GM20431 (cell line): ENCODE data around the gene GMPR.
"Not testable (repeated sequence)": the region's sequence is repeated elsewhere in the genome, so short reads cannot be mapped to it uniquely, and the experiment has no call there.

Experiments
- in situ Hi-C: fragments of 300-500 bp; cut with MseI, MboI; formaldehyde crosslinking; loops from one replicate; pipeline ENCODE4 v1.15.0; 2020; ENCODE audit warnings: low sequenced_read_pairs; ENCODE audit not compliant: unreplicated experiment

GMPR gene

DNA sequence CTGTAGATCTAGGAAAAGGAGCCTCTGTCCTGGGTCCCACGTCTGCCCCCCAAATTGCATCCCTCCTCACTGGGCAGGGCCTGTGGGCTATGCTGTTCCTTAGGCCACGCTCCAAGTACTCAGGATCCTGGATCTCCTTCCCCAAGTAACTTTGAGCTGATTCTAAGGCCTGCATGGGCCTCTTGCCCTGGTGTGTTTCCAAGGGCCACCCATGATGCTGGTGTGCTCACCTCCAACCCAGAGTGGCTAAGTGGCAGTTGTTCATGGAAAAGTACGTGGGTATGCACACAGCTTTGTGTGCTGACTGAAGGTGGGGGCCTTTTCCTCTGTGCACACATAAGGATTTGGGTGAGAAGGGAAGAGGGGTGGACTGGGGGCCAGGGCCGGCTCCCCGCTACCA is 5.3 kb downstream of the GMPR start:
- in situ Hi-C loops, result no loop called here

DNA sequence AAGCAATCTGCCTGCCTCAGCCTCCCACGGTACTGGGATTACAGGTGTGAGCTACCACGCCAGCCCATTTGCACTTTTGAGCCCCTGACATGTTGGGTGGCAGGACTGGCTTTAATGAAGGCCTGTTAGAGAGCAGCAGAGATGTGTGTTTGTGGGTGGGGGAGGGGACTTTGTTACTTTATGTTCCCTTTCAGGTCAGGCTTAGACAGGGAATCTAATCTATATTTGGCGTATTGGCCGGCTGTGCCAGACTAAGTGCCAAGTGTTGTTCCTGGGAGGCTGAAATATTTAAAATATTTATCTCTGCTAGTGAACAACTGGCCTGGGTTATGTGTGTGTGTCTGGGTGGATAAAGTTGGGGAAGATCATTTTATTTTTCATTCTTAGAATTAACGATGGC is 6.1 kb downstream of the GMPR start:
- in situ Hi-C loops, result no loop called here

DNA sequence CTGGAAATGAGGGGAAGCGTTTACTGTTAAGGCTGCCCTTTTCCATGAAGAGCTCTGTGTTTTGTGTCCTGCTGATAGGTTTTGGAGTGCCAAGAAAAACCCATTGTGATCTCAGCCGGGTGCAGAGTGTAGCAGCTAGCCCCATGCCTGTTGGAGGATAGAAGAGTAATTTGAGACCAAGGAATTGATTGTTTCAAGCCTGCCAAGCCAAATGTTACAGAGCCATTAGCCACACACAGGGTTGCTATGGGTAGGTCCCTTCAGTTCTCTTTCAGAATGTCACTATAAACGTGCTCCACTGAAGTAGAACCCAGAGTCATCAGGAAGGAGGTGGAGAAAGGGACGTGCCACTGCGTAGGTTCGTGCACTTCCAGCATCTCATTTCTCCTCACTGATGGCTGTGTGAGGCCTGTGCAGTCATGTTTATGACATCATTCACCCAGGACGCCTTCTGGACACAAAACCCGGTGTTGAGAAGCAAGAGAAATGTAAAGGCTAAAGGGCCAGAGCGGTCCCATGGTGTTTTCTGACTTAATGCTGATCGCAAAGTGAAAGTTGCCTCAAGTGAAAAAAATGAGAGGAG is 6.6 kb downstream of the GMPR start:
- in situ Hi-C loops, result no loop called here

DNA sequence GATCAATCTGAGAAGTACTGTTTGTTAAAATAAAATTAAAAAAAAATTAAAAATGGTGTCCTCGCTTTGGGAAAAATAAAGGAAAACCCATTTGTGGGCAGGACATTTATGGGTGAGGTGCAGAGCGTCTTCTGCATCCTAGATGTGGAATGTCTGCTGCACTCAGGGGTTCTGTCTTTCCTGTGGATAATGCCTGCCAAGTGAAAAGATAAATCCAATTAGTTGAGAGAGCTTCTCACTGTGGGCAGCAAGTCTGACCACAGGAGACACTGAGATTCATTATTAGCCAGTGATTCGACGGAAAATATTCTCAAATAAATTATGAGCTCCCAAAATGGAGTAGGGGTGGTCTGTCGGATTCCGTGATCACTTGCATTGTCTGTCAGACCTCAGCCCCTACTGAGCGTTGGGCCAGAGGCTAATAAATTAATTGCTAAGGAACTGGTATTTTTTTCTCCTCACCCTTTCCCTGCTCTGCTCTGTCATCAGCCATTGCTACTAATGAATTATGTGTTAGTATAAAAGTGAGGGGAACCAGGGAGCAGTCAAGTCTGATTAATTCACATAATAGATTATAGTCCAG is 10.0 kb downstream of the GMPR start:
- in situ Hi-C loops, result no loop called here

DNA sequence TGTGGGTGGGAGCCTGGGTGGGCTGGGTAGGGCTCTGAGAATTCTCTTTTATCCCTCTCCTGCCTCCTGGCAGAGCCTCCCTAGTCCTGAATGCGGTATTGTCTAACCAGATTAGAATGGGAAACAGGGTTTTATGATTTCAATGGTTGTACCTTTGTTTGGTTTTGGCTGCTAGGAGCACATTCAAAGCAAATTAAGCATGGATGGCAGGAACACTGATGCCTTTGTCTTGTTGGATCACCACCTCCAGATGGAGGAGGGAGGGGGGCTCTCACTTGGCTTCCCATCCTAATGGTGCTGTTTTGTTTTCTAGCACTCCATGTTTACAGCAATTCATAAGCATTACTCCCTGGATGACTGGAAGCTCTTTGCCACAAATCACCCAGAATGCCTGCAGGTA is 11.6 kb downstream of the GMPR start:
- in situ Hi-C loops, result no loop called here

DNA sequence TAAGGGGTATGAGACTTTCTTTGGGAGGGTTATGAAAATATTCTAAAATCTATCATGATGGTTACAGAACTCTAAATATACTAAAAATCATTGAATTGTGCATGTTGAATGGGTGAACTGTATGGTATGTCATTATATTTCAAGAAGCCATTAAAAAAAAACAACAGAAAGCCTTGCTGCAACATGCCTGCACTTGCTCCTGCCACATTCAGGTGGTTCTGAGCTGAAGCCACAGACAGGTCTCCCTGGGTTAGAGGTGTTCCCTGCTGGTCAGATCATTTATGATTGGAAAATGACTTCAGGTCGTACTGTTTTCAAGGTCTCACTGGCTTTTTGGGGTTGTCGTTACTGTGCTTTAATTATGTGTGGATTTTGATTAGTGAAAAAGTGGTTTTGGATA is 13.3 kb downstream of the GMPR start:
- in situ Hi-C loops, result no loop called here

DNA sequence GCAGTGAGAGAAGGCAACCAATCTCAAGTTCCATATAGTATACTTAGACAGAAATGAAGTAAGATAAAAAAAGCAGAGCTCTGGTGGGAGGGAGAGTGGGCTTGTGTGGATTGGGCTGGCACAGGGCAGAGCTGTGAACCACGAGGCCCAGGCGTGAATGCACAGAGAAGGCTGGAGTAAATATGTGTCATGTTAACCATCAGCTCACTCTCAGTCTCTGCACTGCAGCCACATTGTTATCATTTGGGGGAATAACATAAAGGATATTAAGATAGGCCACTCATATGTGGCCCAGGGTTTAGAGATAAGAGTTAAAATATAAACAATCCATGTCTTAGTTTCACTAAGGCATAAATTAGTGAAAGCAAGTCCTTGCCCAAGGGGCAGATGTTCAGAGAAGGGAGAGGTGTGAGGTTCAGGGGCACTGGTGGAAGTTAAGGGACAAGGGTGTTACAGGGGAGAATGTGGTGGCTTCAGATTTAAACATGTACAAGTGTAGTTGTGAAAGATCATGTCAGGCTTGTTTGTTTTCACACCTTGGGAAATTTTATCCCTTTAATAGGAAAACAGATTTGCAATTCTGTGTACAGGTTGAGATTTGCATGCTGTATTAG is 14.4 kb downstream of the GMPR start:
- in situ Hi-C loops, result no loop called here

DNA sequence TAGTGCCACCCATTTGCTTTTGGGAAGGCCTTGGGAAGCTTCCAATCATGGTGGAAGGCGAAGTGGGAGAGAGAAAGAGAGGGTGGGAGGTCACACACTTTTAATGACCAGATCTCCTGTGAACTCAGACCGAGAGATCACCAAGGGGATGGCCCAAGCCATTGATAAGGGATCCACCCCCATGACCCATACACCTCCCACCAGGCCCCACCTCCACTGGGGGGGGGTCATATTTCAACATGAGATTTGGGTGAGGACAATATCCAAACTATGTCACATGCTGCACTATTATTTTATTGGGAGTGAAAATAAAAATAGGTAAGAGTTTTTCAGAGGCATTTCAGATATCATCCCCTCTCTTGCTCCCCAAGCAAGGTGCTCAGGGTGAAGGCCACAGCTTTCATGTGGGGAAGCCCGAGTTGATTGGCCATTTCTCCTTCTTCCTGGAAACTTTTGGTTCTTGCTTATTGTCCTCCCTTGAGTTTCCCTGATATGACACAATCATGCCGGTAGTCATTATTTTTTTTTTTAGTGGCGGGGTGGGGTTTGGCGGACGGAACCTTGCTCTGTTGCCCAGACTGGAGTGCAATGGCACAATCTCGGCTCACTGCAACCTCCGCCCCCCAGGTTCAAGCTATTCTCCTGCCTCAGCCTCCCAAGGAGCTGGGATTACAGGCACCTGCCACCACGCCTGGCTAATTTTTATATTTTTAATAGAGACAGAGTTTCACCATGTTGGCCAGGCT is 15.2 kb downstream of the GMPR start:
- in situ Hi-C loops, result no loop called here

DNA sequence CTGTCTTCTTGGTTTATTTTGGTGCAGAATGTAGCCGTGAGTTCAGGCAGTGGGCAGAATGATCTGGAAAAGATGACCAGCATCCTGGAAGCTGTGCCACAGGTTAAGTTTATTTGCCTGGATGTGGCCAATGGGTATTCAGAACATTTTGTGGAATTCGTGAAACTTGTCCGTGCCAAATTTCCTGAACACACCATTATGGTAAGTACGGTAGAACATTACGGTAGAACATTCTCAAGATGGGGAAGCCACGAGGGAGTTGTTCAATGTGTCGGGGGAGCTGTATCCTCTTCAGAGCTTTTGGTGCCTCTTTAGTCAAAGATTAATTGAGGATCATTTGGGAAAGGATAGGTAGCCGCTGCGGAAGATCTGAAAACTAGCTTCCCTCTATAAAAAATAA is 16.1 kb downstream of the GMPR start:
- in situ Hi-C loops, result no loop called here

DNA sequence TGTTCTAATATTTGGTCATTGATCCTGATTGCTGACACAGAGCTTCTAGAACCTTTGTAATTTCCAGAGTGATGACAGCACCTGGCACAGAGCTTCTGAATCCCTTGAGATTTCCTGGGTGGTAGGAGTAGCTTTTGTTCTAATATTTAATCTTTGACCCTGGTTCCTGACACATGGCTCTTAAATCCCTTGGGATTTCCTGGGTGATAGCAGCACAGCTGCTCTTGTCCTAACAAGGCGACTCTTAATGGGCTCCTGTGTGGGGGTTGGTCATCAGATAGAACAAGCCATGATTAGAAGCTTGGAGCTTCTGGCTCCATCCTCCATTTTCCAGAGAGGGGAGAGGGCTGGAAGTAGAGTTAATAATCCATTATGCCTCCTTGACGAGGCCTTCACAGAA is 18.4 kb downstream of the GMPR start:
- in situ Hi-C loops, result no loop called here

DNA sequence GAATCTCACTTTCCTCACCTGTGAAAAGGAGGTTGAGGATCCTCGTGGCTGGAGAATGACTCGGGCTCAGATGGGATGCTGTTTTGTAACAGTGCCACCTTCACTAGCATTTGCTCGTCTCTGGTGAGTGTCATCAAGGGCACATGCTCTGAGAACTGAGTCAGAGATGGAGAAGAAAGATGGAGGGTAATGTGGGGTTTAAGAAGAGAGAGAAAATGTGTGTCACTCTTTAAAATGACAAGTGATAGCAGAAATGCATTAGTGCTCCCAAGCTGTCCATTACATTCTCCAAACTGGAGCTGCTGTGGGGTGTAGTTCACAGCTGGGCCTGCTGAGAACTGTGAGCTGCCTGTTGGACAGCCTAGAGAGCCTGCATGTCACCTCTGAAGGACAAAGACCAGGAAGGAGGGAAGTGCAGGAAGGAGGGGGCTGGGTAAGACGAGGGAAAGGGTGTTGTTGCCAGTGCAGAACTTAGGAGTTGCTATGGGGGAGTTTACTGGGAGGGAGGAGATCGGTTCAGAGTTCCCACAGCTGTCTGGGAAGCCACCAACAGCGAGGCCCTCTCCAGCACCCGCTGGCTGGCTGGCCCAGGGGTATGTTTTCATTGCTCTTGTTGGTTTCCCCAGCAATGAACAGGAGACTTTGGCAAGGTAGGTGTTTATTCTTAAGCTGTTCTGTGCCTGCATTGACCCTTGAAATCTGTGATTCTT is 19.8 kb downstream of the GMPR start:
- in situ Hi-C loops, result no loop called here

DNA sequence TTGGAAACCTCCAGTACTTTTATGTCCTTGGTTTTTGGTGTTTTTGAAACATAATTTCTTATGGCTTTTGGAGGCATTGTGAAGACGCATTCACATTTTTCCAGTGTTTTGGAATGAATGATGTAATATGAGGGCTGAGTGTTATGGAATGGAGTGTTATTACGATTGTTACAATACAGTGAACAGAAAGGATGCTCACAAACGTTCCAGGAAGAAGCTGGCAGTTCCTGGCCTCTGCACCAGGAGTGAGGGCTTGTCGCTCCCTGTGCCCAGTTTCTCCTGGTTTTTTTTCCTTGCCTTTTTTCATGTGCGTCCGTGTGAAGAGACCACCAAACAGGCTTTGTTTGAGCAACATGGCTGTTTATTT is 20.3 kb downstream of the GMPR start:
- in situ Hi-C loops, result no loop called here

DNA sequence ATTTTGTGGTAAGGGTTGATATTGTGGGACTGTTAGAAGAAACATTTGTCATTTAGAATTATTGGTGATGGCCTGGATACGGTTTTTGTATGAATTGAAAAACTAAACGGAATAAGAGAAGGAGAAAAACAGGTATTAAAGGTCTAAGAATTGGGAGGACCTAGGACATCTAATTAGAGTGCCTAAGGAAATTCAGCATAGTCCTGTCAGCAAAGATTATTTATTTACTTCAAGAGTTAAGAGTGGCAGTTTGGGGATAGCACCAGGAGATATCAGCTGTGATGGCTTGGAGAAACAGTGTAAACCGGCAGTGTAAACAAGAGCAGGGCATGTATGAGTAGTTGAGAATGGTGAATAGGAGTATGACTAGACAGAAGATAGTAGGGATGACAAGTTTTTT is 21.2 kb downstream of the GMPR start:
- in situ Hi-C loops, result not testable (repeated sequence)

DNA sequence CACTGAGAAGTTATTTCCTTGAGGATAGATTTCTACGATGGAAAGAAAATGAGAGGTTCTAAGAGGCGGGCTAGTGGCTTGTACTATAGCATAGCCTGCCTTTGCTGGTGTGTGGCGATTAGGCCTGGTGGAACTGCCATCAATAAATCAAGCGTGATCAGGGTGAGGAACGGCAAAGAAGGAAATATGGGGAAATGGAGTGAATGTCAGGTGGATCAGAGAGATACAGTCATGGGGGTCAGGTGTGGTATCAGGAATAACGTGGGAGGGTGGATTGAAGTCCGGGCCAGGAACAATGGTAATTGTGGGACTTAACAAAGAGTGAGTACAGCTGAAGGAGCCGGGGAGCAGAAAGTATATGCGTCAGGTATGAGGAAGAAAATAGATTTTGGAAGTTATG is 22.2 kb downstream of the GMPR start:
- in situ Hi-C loops, result not testable (repeated sequence)

DNA sequence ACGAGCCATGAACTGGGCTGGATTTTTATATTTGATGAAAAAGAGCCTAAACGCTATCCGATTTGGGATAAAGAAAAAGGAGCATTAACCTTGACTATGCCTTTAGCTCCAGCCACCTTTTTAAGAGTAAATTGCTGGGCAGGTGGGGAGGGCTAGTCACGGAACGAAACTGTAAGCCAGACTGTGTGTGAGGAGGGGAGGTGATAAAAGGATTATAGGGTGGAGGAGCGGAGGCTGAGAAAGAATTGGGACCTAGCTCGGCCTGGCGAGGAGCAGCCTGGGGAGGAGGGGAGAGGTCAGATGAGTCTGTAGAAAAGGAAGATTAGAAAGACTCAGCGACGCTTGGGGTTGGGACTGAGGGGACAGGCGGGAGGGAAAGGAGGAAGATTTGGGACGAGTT is 24.4 kb downstream of the GMPR start:
- in situ Hi-C loops, result not testable (repeated sequence)

DNA sequence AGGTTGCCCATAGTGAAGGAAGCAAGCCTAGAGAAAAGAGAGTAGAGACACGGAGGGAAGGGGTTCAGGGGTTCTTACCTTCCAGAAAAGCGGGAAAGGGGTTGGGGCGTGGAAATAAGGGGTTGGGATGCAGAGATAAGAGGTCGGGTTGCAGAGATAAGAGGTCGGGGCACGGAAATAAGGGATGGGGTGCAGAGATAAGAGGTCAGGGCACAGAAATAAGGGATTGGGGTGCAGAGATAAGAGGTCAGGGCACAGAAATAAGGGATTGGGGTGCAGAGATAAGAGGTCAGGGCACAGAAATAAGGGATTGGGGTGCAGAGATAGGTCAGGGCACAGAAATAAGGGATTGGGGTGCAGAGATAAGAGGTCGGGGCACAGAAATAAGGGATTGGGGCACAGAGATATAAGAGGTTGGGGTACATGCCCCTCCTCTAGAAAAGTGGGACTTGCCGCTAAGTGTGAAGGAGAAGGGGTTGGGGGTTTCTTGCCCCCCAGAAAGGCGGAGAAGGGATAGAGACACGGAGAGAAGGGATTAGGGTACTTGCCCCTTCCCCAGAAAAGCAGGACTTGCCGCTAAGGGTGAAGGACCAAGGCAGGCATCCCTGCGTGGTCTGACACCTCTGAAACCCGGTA is 25.2 kb downstream of the GMPR start:
- in situ Hi-C loops, result not testable (repeated sequence)

DNA sequence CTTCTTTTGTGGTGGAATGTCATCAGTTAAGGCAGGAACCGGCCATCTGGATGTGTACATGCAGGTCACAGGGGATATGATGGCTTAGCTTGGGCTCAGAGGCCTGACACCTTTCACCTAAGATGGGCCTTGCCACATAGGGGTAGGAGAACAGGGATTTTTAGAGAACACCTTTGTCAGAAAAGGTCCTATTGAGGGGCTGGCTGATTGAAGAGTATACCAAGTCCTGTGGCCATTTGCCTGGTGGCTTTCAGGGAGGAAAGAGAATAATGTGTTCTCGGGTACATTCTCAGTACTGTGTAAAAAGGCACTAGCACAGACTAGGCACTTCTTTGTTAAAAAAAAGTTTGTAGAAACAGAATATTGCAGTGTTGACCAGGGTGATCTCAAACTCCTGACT is 26.4 kb downstream of the GMPR start:
- in situ Hi-C loops, result no loop called here

DNA sequence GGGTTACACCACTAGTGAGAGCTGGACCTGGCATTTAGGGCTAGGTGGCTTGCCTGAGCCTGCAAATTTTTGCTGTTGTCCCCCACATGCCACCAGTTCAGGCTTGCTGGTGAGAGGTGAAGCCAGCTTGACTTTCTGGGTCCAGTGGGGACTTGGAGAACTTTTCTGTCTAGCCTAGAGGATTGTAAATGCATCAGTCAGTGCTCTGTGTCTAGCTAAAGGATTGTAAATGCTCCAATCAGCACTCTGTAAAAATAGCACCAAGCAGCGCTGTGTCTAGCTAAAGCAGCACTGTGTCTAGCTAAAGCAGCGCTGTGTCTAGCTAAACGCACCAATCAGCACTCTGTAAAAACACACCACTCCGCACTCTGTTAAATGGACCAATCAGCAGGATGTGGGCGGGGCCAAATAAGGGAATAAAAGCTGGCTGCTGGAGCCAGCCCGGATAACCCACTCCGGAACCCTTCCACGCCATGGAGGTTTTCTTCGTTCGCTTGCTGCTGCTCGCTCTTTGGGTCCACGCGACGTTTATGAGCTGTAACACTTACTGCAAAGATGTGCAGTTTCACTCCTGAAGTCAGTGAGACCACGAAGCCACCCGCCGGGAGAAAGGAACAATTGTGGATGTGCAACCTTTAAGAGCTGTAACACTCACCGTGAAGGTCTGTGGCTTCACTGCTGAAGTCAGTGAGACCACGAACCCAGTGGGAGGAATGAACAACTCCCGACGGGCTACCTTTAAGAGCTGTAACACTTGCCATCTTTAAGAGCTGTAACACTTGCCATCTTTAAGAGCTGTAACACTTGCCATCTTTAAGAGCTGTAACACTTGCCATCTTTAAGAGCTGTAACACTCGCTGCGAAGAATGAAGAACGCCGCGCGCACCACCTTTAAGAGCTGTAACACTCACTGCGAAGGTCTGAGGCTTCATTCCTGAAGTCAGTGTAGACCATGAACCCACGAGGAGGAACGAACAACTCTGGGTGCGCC is 27.3 kb downstream of the GMPR start:
- in situ Hi-C loops, result no loop called here
